Calu3 (cell line): ENCODE results near the gene MEI4. TPM values are rescaled to one million over a fixed set of nuclear protein-coding genes. Genes with fewer than 3 reads are reported as not detected.

Experiments used
- BruUV-seq: library from RNA; stranded (reverse); fragments of 400-500 nt; replicated peaks from 2 replicates; lab custom pipeline; 2021; lab: Mats Ljungman, UMichigan
- CTCF ChIA-PET: fragments of 300-600 bp; sonication (Branson Sonifier 250); formaldehyde crosslinking; loops from one replicate; lab custom pipeline; 2022; ENCODE audit warnings: antibody characterized with exemption; lab: Charles Lee
- DNase-seq: peaks from one replicate; pipeline ENCODE4 v3.0.0; 2022
- H3K27ac Mint-ChIP-seq: one replicate; pipeline ENCODE4 v1.8.0; 2022; ENCODE audit warnings: mixed read lengths; ENCODE audit not compliant: unreplicated experiment
- H3K27me3 Mint-ChIP-seq: one replicate; pipeline ENCODE4 v1.8.0; 2022; ENCODE audit warnings: mixed read lengths; ENCODE audit not compliant: unreplicated experiment
- H3K36me3 Mint-ChIP-seq: one replicate; pipeline ENCODE4 v1.8.0; 2022; ENCODE audit warnings: mild to moderate bottlenecking, moderate library complexity, mixed read lengths; ENCODE audit not compliant: insufficient read depth, unreplicated experiment
- H3K4me1 Mint-ChIP-seq: one replicate; pipeline ENCODE4 v1.8.0; 2022; ENCODE audit warnings: mild to moderate bottlenecking, low read depth, mixed read lengths; ENCODE audit not compliant: unreplicated experiment
- H3K4me3 Mint-ChIP-seq: one replicate; pipeline ENCODE4 v1.8.0; 2022; ENCODE audit warnings: mild to moderate bottlenecking, low read depth, moderate library complexity, mixed read lengths; ENCODE audit not compliant: unreplicated experiment
- H3K9me3 Mint-ChIP-seq: one replicate; pipeline ENCODE4 v1.8.0; 2022; ENCODE audit warnings: low read depth, mixed read lengths; ENCODE audit not compliant: unreplicated experiment
- CTCF ChIP-seq: fragments of 200-600 bp; IDR thresholded peaks from one replicate; pipeline ENCODE4 v1.8.0; 2022; ENCODE audit warnings: antibody characterized with exemption; ENCODE audit not compliant: unreplicated experiment
- intact Hi-C: fragments of 100-400 bp; cut with micrococcal nuclease; formaldehyde crosslinking; loops from one replicate; pipeline ENCODE4 v1.10.0; 2022; ENCODE audit not compliant: unreplicated experiment
- total RNA-seq: library from RNA; stranded (reverse); gene quantifications from 2 replicates; pipeline ENCODE4 v1.2.3, GENCODE V29; 2022

MEI4 gene
- total RNA-seq, 1 experiment from 2014 or later = 0.09 TPM

- intact Hi-C loops = no loop called here
- no peak overlapping the region for H3K27ac Mint-ChIP-seq
- no peak for TF ChIP-seq CTCF
- H3K4me3 Mint-ChIP-seq = no peak overlapping the region
- peaks cover 2% of the 10 kb centered on the region for H3K9me3 Mint-ChIP-seq
- BruUV-seq = no TSS peak
- H3K36me3 Mint-ChIP-seq = no peaks in the 10 kb centered on the region
- H3K27me3 Mint-ChIP-seq = no peaks in the 10 kb centered on the region
- CTCF ChIA-PET = no interaction called here
- no peak for DNase-seq
- no peaks in the 10 kb centered on the region for H3K4me1 Mint-ChIP-seq
Measured at GRCh38 chr6:77786935-77787629, 134.2 kb downstream of the MEI4 start.

GRCh38 chr6:77796824-77797809 lies 144.3 kb downstream of the MEI4 start:
- no peaks in the 10 kb centered on the region for H3K36me3 Mint-ChIP-seq
- no peak overlapping the region for H3K4me3 Mint-ChIP-seq
- TF ChIP-seq CTCF = no peak
- H3K4me1 Mint-ChIP-seq = no peaks in the 10 kb centered on the region
- H3K9me3 Mint-ChIP-seq = peaks cover 14% of the 10 kb centered on the region
- CTCF ChIA-PET = no interaction called here
- DNase-seq = no peak
- intact Hi-C loops = no loop called here
- no peak overlapping the region for H3K27ac Mint-ChIP-seq
- no TSS peak for BruUV-seq
- H3K27me3 Mint-ChIP-seq = no peaks in the 10 kb centered on the region

GRCh38 chr6:77812304-77812703 lies 159.5 kb downstream of the MEI4 start:
- no peaks in the 10 kb centered on the region for H3K9me3 Mint-ChIP-seq
- no peak overlapping the region for H3K27ac Mint-ChIP-seq
- H3K4me1 Mint-ChIP-seq = no peaks in the 10 kb centered on the region
- H3K27me3 Mint-ChIP-seq = no peaks in the 10 kb centered on the region
- no peak overlapping the region for H3K4me3 Mint-ChIP-seq
- CTCF ChIA-PET = no interaction called here
- H3K36me3 Mint-ChIP-seq = no peaks in the 10 kb centered on the region
- no peak for TF ChIP-seq CTCF
- BruUV-seq = no TSS peak
- intact Hi-C loops = no loop called here
- no peak for DNase-seq

GRCh38 chr6:77813090-77813489 lies 160.3 kb downstream of the MEI4 start:
- TF ChIP-seq CTCF = no peak
- H3K27me3 Mint-ChIP-seq = no peaks in the 10 kb centered on the region
- H3K4me3 Mint-ChIP-seq = no peak overlapping the region
- H3K27ac Mint-ChIP-seq = no peak overlapping the region
- H3K9me3 Mint-ChIP-seq = no peaks in the 10 kb centered on the region
- no TSS peak for BruUV-seq
- intact Hi-C loops = no loop called here
- no peaks in the 10 kb centered on the region for H3K36me3 Mint-ChIP-seq
- no peak for DNase-seq
- CTCF ChIA-PET = no interaction called here
- no peaks in the 10 kb centered on the region for H3K4me1 Mint-ChIP-seq
